ENCODE measurements around the gene AMPD3.

- no peak for TF ChIP-seq CTCF (IDR thresholded peaks at IDR 0.05; ENCODE audit: low read depth, low read length)
- no peak for TF ChIP-seq EZH2phosphoT487 (IDR thresholded peaks at IDR 0.05; ENCODE audit: low read depth)
Observed at GRCh38 chr11:10484461-10485180, 29.6 kb downstream of the AMPD3 start.
